Gastroesophageal sphincter (tissue), 4 donors: ENCODE results near the gene DCAF11. TPM values are rescaled to one million over a fixed set of nuclear protein-coding genes. Genes with fewer than 3 reads are reported as not detected.

Source experiments
- ATAC-seq: fragments of 150-250 bp; one replicate; pipeline ENCODE4 v1.9.1; 2016; ENCODE audit warnings: mild to moderate bottlenecking, moderate library complexity
- H3K27ac ChIP-seq, 4 donors: fragments of 200-600 bp; sonication (generic) in 3 of 4; 1 replicate in 3 of 4; 2 replicates in 1 of 4; pipeline ENCODE4 v1.5.1; 2016 to 2019
- H3K27me3 ChIP-seq: fragments of 200-600 bp; sonication (generic); one replicate; pipeline ENCODE4 v1.5.1; 2019
- H3K36me3 ChIP-seq, 2 donors: fragments of 200-600 bp; sonication (generic); one replicate each; pipeline ENCODE4 v1.5.1; 2019; ENCODE audit warnings: control low read depth in 1 of 2
- H3K4me1 ChIP-seq, 3 donors: fragments of 200-600 bp; sonication (generic); 1 replicate in 2 of 3; 2 replicates in 1 of 3; pipeline ENCODE4 v1.5.1; 2016 to 2019; ENCODE audit warnings: control low read depth in 2 of 3
- H3K4me3 ChIP-seq, 2 donors: fragments of 200-600 bp; sonication (generic); one replicate each; pipeline ENCODE4 v1.5.1; 2019; ENCODE audit warnings: mild to moderate bottlenecking in 1 of 2, moderate library complexity in 1 of 2
- H3K9me3 ChIP-seq, 3 donors: fragments of 200-600 bp; sonication (generic); one replicate each; pipeline ENCODE4 v1.5.1; 2017 to 2019; ENCODE audit warnings: control low read depth in 2 of 3
- CTCF ChIP-seq, 4 experiments: fragments of 200-600 bp in 2 of 4; fragments of 450-650 bp in 2 of 4; sonication (generic) in 1 of 4; IDR thresholded peaks; one replicate each; pipeline ENCODE4 v1.5.1; 2017 to 2019; ENCODE audit warnings: antibody characterized with exemption in 4 of 4, mild to moderate bottlenecking in 2 of 4, moderate library complexity in 2 of 4
- EP300 ChIP-seq: sonication (generic); formaldehyde crosslinking; IDR thresholded peaks from one replicate; pipeline ENCODE4 v1.6.1; 2017; ENCODE audit warnings: antibody characterized with exemption, mild to moderate bottlenecking
- POLR2A ChIP-seq, 2 donors: fragments of 450-650 bp; IDR thresholded peaks; one replicate each; pipeline ENCODE4 v1.6.1; 2017; ENCODE audit warnings: antibody characterized with exemption in 2 of 2, mild to moderate bottlenecking in 2 of 2, moderate library complexity in 1 of 2
- POLR2AphosphoS5 ChIP-seq: sonication (generic); formaldehyde crosslinking; IDR thresholded peaks from one replicate; pipeline ENCODE4 v1.6.1; 2017; ENCODE audit warnings: antibody characterized with exemption
- WGBS, 2 donors: methylation state at CpG; one replicate each; pipeline ENCODE4 v1.1.5; 2018; ENCODE audit warnings: low coverage in 1 of 2; 5-methylcytosine and 5-hydroxymethylcytosine counted together
- total RNA-seq, 4 donors: library from RNA; depleted of rRNA; stranded (reverse); fragments of >200 nt; gene quantifications; one replicate each; pipeline ENCODE4 v1.1.0, GENCODE V29; 2016

The DCAF11 gene
- total RNA-seq, 4 donors from 2014 or later: 58.0 to 81.6 (median 71.6) TPM

GRCh38 chr14:24074625-24075484, 39.7 kb upstream of the DCAF11 start:
- 70 to 73% methylated on average over 3 to 4 of the region's 11 CpGs for WGBS, 2 donors
- Histone ChIP-seq H3K36me3 (no peaks in the 10 kb centered on the region), H3K27me3 (peaks cover 44% of the 10 kb centered on the region), H3K4me1 (peaks cover 0 to 21% (median 0%) of the 10 kb centered on the region in 3 donors), H3K27ac (no peak overlapping the region), H3K4me3 (no peak overlapping the region), H3K9me3 (no peaks in the 10 kb centered on the region)
- no peak for ATAC-seq
- TF ChIP-seq POLR2AphosphoS5 (no peak), EP300 (no peak), CTCF (IDR thresholded peaks at IDR 0.05) (no peak), POLR2A (IDR thresholded peaks at IDR 0.05) (no peak)

GRCh38 chr14:24075485-24076301, 38.9 kb upstream of the DCAF11 start:
- TF ChIP-seq CTCF (IDR thresholded peaks at IDR 0.05) (no peak), EP300 (no peak), POLR2AphosphoS5 (no peak), POLR2A (IDR thresholded peaks at IDR 0.05) (no peak)
- Histone ChIP-seq H3K9me3 (no peaks in the 10 kb centered on the region), H3K27me3 (peaks cover 44% of the 10 kb centered on the region), H3K4me3 (no peak overlapping the region), H3K4me1 (peaks cover 0 to 25% (median 0%) of the 10 kb centered on the region in 3 donors), H3K36me3 (no peaks in the 10 kb centered on the region), H3K27ac (no peak overlapping the region)
- 73 to 80% methylated on average over 2 to 6 of the region's 11 CpGs for WGBS, 2 donors
- no peak for ATAC-seq

GRCh38 chr14:24076302-24076601, 38.3 kb upstream of the DCAF11 start:
- no peak overlapping the region for H3K27ac ChIP-seq
- no peaks in the 10 kb centered on the region for H3K36me3 ChIP-seq
- H3K4me1 ChIP-seq: peaks cover 0 to 30% (median 0%) of the 10 kb centered on the region in 3 donors
- TF ChIP-seq EP300: no peak
- TF ChIP-seq POLR2AphosphoS5: no peak
- no peak for ATAC-seq
- no peak overlapping the region for H3K4me3 ChIP-seq
- no peaks in the 10 kb centered on the region for H3K9me3 ChIP-seq
- 64 to 92% methylated on average over 5 of the region's 10 CpGs for WGBS, 2 donors
- H3K27me3 ChIP-seq: peaks cover 41% of the 10 kb centered on the region

- WGBS, 2 donors: 60 to 93% methylated on average over 1 to 2 of the region's 23 CpGs
- Histone ChIP-seq H3K4me1 (peaks cover 0 to 29% (median 0%) of the 10 kb centered on the region in 3 donors), H3K27me3 (peaks cover 33% of the 10 kb centered on the region)
These were observed 37.5 kb upstream of the DCAF11 start for GRCh38 chr14:24077086-24077485.

More at GRCh38 chr14:24077086-24077485, 37.5 kb upstream of the DCAF11 start:
- no peak overlapping the region for H3K4me3 ChIP-seq
- H3K9me3 ChIP-seq: no peaks in the 10 kb centered on the region
- TF ChIP-seq CTCF (IDR thresholded peaks at IDR 0.05) (no peak), EP300 (no peak), POLR2AphosphoS5 (no peak), POLR2A (IDR thresholded peaks at IDR 0.05) (no peak)
- no peak overlapping the region for H3K27ac ChIP-seq
- no peak for ATAC-seq
- H3K36me3 ChIP-seq: no peaks in the 10 kb centered on the region
